A549 (cell line): ENCODE measurements around the gene PCDH9.
"Not testable (repeated sequence)": the region's sequence is repeated elsewhere in the genome, so short reads cannot be mapped to it uniquely, and the experiment has no call there.

Source experiments
- CTCF ChIP-seq: fragments of >200 bp; sonication (Bioruptor Twin); formaldehyde crosslinking; IDR thresholded peaks from 3 replicates; pipeline ENCODE4 v1.5.1; 2016
- HOXB13 ChIP-seq: fragments of 250-450 bp; sonication (Bioruptor Pico); IDR thresholded peaks from 2 replicates; pipeline ENCODE4 v1.5.0; 2020; ENCODE audit warnings: low read depth, mild to moderate bottlenecking, moderate library complexity
- KDM5A ChIP-seq: fragments of 200-600 bp; sonication (generic); IDR thresholded peaks from 2 replicates; pipeline ENCODE4 v1.6.1; 2016; ENCODE audit warnings: antibody characterized with exemption, mild to moderate bottlenecking
- POLR2A ChIP-seq: IDR thresholded peaks from 2 replicates; pipeline ENCODE4 v1.6.1; 2012; ENCODE audit warnings: mild to moderate bottlenecking, low read length

GRCh38 chr13:67096893-67097292, 133.2 kb downstream of the PCDH9 start:
- not testable (repeated sequence) for TF ChIP-seq KDM5A; POLR2A; CTCF; HOXB13 (CRISPR knock-in tag)
